GM12873 (cell line): ENCODE measurements around the gene TOR4A.

Experiments used
- TF ChIP-seq, protein P1 (sequence below): IDR thresholded peaks from 2 replicates; pipeline ENCODE4 v1.5.1; 2012; ENCODE audit warnings: low read depth, mild to moderate bottlenecking, moderate library complexity, low read length, control low read depth; ENCODE audit not compliant: insufficient read depth; ENCODE audit errors: missing control alignments

The TOR4A gene

DNA sequence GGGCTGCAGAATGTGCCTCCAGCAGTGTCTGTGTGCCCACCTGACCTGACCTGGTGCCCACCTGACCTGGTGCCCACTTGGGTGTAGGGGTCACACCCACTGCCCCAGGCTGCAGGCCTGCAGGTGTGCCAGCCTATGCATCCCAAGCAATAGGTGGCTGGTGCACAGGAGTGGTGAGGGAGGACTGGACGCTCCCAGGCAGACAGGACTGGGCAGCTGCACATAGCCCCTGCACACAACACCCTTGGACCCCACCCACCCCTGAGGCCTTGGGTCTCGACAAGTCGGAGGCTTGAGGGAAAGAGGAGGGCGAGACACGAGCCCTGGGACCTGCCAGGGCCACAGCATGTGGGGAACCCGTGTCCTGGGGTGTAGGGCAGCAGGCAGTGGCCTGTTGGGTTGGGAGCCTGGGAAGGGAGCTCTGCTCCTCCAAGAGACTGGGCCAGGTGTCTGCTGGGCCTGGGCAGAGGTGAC is 35.4 kb downstream of the TOR4A start:
- TF ChIP-seq, protein P1, sequence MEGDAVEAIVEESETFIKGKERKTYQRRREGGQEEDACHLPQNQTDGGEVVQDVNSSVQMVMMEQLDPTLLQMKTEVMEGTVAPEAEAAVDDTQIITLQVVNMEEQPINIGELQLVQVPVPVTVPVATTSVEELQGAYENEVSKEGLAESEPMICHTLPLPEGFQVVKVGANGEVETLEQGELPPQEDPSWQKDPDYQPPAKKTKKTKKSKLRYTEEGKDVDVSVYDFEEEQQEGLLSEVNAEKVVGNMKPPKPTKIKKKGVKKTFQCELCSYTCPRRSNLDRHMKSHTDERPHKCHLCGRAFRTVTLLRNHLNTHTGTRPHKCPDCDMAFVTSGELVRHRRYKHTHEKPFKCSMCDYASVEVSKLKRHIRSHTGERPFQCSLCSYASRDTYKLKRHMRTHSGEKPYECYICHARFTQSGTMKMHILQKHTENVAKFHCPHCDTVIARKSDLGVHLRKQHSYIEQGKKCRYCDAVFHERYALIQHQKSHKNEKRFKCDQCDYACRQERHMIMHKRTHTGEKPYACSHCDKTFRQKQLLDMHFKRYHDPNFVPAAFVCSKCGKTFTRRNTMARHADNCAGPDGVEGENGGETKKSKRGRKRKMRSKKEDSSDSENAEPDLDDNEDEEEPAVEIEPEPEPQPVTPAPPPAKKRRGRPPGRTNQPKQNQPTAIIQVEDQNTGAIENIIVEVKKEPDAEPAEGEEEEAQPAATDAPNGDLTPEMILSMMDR, result no peak

DNA sequence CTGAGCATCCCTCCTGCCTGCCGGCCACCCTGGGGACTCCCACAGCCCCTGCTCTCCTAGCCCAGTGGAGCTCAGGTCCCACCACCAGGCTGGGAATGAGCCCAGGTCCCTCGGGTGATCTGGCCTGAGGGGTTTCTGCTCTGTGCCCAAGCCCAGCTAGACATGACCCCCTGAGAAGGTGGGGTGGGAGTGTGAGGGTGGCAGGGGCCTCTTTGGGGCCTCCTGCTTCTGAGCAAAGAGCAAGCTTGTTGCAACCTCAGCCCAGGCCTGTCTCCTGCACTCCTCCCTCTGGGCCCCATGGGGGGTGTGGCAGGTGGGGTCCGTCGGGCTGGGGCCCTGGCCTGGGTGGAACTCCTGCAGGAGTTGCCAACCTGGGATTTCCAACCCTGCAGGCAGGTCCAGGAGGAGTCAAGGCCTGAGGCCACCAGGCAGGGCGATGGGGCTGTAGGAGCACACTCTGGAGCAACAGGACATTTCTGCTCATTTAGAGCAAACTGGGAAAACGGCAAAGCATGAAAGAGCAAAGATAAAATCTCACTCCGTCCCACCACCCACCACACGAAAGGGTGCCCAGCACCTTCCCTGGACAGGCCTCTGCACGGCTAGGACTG is 35.9 kb downstream of the TOR4A start:
- TF ChIP-seq, protein P1, result no peak

DNA sequence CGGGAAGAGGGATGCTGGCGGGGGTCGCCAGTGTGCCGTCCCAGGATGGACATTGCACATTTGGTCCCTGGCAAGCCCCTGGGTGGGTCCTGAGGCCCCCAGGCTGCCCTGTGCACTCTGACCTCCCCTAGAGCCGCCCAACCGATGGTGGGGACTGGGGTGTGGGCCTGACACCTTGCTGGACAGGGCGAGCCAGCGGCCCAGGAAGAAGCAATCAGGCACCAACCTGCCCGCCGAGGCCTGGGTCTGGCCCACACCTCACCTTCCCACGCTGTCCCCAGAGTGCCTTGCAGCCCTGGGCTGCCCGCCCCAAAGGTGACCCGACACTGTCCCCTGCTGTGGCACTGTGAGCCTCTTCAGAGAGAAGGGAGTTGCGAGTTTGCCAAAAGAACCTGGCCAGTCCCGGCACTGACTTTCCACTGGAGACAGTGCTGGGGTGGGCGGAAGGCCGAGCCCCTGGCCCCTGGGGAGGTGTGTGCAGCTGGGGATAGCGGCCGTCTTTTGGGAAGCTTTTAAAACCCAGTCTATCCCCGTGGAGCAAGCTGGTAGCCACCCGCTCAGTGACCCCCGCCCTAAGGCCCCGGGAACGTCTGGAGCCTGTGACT is 36.5 kb downstream of the TOR4A start:
- TF ChIP-seq, protein P1, result no peak

DNA sequence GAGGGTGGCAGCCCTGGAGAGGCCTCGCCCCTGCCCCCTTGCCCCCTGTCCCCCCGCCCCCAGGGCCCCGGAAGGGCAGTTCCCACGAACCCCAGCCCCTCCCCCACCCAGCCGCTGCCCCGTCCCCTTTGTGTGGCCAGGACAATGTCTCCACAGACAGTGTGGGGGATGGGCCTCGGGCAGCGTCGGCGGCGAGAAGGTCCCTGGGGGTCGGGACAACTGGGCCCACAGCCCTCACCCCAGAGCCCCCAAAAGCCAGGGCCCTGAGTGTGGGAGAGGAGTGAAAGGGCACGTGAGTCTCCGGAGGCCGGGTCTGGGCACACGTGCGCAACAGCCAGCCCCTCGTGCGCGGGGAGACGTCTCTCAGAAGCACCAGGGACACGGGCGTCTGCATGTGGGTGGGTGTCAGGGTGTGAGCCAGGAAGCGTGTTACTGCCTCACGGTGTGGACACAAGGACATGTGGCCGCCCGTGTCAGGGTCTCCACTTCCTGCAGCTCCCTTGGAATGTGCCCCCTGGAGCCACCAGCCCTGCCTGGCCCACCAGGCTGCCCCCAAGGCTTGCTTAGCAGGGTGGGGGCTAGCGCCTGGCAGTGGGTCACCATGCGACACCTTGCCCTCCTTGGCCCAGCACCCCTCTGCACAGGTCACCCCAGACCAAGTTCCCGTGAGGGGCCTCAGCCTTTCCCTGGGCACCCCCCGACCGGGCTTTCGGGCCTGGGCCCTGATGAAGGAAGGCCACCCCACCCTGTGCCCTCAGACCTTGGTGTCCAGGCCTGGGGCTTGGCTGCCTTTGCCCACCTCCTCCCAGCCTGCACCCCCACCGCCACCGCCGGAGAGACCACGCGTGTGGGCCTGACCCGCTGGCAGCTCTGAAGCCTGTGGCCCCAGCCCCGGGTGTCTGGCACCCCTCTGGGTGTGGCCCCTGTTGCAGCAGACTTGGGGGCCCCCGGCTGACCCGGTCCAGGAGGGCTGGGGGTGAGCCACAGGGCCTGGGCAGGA is 37.3 kb downstream of the TOR4A start:
- TF ChIP-seq, protein P1, result no peak

DNA sequence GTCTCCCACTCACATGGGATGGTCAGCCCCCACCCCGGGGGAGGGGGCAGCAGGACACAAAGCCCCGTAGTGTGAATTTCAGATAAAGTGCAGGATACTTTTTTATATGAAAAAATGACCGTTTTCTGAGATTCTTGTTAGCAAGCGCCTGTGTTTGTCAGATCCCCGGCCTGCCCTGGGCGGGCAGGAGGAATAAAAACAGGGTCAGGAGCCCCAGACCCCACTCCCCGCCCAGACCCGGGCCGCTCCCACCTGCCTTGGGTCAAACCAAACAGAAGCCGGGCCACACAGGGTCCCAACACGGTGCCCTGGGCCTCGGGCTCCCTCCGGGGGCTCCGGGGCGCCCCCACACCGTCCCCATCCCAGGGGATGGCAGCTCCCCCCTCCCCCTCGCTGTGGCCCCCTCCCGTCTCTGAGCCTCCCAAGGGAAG is 38.1 kb downstream of the TOR4A start:
- TF ChIP-seq, protein P1, result no peak

DNA sequence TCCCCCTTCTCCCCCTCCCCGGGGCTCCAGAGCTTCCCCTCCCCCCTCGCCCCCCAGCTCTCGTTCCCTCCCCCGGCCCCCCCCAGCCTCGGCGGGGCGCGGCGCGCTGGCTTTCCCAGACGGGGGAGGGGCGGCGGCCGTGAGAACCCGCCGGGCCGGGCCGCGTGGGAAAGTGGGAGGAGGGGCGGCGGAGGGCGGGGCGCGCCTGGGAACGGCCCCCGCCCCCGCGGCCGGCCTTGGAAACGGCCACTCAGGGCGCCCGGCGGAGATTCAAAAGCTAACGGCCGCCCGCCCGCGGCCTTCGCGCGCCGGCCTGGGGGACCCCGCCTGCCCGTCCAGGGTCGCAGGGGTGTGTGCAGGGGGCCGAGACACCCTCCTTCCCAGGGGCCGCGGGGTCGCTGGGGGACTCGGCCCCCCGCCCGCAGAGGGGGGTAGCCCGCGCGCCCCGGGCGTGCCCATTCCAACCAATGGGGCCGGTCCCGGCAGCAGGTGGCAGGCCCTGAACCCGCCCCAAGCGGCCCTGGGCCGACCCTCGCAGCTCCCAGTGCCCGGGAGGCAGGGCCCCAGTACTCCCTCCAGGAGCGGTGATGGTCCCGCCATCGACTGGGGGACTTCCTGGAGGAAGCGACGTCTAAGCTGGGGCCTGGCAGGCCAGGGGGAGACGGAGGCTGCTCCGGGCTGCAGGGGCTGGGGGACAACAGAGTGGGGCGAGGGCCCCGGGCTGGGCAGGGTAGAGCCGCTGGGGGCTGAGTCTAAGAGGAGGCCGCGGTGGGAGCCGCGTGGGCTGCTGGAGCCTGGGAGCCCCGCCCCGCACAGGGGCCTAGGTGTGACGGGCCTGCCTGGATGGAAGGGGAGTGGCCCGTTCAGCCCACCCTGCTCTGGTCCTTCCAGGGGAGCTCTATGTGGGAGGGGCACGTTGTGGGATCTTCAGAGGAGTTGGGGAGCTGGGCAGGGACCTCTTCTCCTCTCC is 38.8 kb downstream of the TOR4A start:
- TF ChIP-seq, protein P1, result no peak
